Keratinocyte (primary cell): Measurements from ENCODE around the gene BCAS3.

Source experiments
- CTCF ChIP-seq, 3 experiments: IDR thresholded peaks in 1 of 3; conservative IDR thresholded peaks in 1 of 3; optimal IDR thresholded peaks in 1 of 3; 2 replicates in 2 of 3; 3 replicates in 1 of 3; pipeline versions ENCODE3 to v1.5.1; 2011; ENCODE audit warnings: low read length in 3 of 3, mild to moderate bottlenecking in 3 of 3, moderate library complexity in 2 of 3, control low read depth in 1 of 3, inconsistent platforms in 1 of 3; ENCODE audit not compliant: insufficient read depth in 2 of 3; ENCODE audit errors: extremely low read depth in 1 of 3
- EZH2 ChIP-seq: IDR thresholded peaks from one replicate; pipeline ENCODE4 v1.6.1; 2012; ENCODE audit warnings: inconsistent platforms, mild to moderate bottlenecking, low read length, moderate library complexity

GRCh38 chr17:61338000-61338798 lies 660.5 kb downstream of the BCAS3 start:
- TF ChIP-seq CTCF (optimal IDR thresholded peaks at IDR 0.05 in 1 of 3, IDR thresholded peaks at IDR 0.05 in 1 of 3, conservative IDR thresholded peaks at IDR 0.05 in 1 of 3; ENCODE audit: extremely low read depth in 1 of 3, insufficient read depth in 2 of 3, low read length in 3 of 3) (no peak), EZH2 (no peak)
